ENCODE results near the gene AMD1. TPM values are rescaled to one million over a fixed set of nuclear protein-coding genes. Genes with fewer than 3 reads are reported as not detected.

Gene AMD1
- total RNA-seq, 1 experiment from 2014 or later, result 77.8 TPM

- H3K4me1 Mint-ChIP-seq (ENCODE audit: insufficient read depth, unreplicated experiment), result peaks cover 46% of the 10 kb centered on the region
- intact Hi-C loops (cut with micrococcal nuclease), result no loop called here
- CTCF ChIA-PET, result interaction anchor here (0.6 to 2.9 kb wide), 7 partner anchors 28 to 363 kb away, joined by 3 to 17 read pairs (median 3); no protein-coding TSS in a partner anchor
Measured at GRCh38 chr6:110881546-110882273, 7.1 kb downstream of the AMD1 start.

GRCh38 chr6:110882274-110882619, 7.7 kb downstream of the AMD1 start:
- Mint-ChIP-seq H3K36me3 (ENCODE audit: insufficient read depth, unreplicated experiment) (peaks cover 13% of the 10 kb centered on the region), H3K27me3 (ENCODE audit: insufficient read depth, unreplicated experiment) (no peaks in the 10 kb centered on the region), H3K27ac (ENCODE audit: low read depth, unreplicated experiment) (no peak overlapping the region), H3K4me1 (ENCODE audit: insufficient read depth, unreplicated experiment) (peaks cover 46% of the 10 kb centered on the region), H3K4me3 (ENCODE audit: unreplicated experiment) (no peak overlapping the region), H3K9me3 (ENCODE audit: unreplicated experiment) (no peaks in the 10 kb centered on the region)
- no peak for TF ChIP-seq CTCF (IDR thresholded peaks at IDR 0.05; ENCODE audit: unreplicated experiment)
- CTCF ChIA-PET, result interaction anchor here (0.7 to 2.9 kb wide), 6 partner anchors 29 to 363 kb away, joined by 3 to 17 read pairs (median 4); no protein-coding TSS in a partner anchor
- BruUV-seq (replicated peaks), result no TSS peak
- no peak for DNase-seq (ENCODE audit: unreplicated experiment)
- intact Hi-C loops (cut with micrococcal nuclease), result no loop called here
- POLR2A ChIA-PET, result interaction anchor here (0.6 to 2.3 kb wide), 9 partner anchors 11 to 1397 kb away, joined by 3 to 19 read pairs (median 3); partner anchors contain the start of genes CDK19 and GTF3C6

More at GRCh38 chr6:110881546-110882273, 7.1 kb downstream of the AMD1 start:
- TF ChIP-seq CTCF (IDR thresholded peaks at IDR 0.05; ENCODE audit: unreplicated experiment), result no peak
- Mint-ChIP-seq H3K9me3 (ENCODE audit: unreplicated experiment) (no peaks in the 10 kb centered on the region), H3K27me3 (ENCODE audit: insufficient read depth, unreplicated experiment) (no peaks in the 10 kb centered on the region), H3K36me3 (ENCODE audit: insufficient read depth, unreplicated experiment) (peaks cover 13% of the 10 kb centered on the region), H3K27ac (ENCODE audit: low read depth, unreplicated experiment) (no peak overlapping the region), H3K4me3 (ENCODE audit: unreplicated experiment) (no peak overlapping the region)
- no peak for DNase-seq (ENCODE audit: unreplicated experiment)
- BruUV-seq (replicated peaks), result no TSS peak
- POLR2A ChIA-PET, result interaction anchor here (0.6 to 2.3 kb wide), 8 partner anchors 11 to 339 kb away, joined by 3 to 19 read pairs (median 3); partner anchors contain the start of genes CDK19 and GTF3C6

- no peak overlapping the region for H3K4me3 Mint-ChIP-seq (ENCODE audit: unreplicated experiment)
- BruUV-seq (replicated peaks), result no TSS peak
- intact Hi-C loops (cut with micrococcal nuclease), result no loop called here
- H3K27ac Mint-ChIP-seq (ENCODE audit: low read depth, unreplicated experiment), result no peak overlapping the region
- ChIA-PET POLR2A (interaction anchor here (0.7 to 2.3 kb wide), 8 partner anchors 8 to 1398 kb away, joined by 3 to 19 read pairs (median 3); partner anchors contain the start of genes AMD1, CDK19 and GTF3C6), CTCF (interaction anchor here (0.5 to 2.9 kb wide), 6 partner anchors 175 to 1447 kb away, joined by 3 to 17 read pairs (median 3); no protein-coding TSS in a partner anchor)
- no peak for DNase-seq (ENCODE audit: unreplicated experiment)
- H3K9me3 Mint-ChIP-seq (ENCODE audit: unreplicated experiment), result no peaks in the 10 kb centered on the region
- H3K4me1 Mint-ChIP-seq (ENCODE audit: insufficient read depth, unreplicated experiment), result peaks cover 44% of the 10 kb centered on the region
- no peaks in the 10 kb centered on the region for H3K27me3 Mint-ChIP-seq (ENCODE audit: insufficient read depth, unreplicated experiment)
- no peak for TF ChIP-seq CTCF (IDR thresholded peaks at IDR 0.05; ENCODE audit: unreplicated experiment)
- H3K36me3 Mint-ChIP-seq (ENCODE audit: insufficient read depth, unreplicated experiment), result peaks cover 13% of the 10 kb centered on the region
Measured at GRCh38 chr6:110882824-110883554, 8.4 kb downstream of the AMD1 start.

GRCh38 chr6:110884321-110884720, 9.7 kb downstream of the AMD1 start:
- no TSS peak for BruUV-seq (replicated peaks)
- CTCF ChIA-PET, result interaction anchor here (1.4 kb wide), 1 partner anchor 65 kb away, joined by 3 read pairs; no protein-coding TSS in a partner anchor
- TF ChIP-seq CTCF (IDR thresholded peaks at IDR 0.05; ENCODE audit: unreplicated experiment), result no peak
- POLR2A ChIA-PET, result interaction anchor here (0.8 to 4.6 kb wide), 3 partner anchors 8 to 201 kb away, joined by 4 to 26 read pairs (median 5); partner anchors contain the start of gene AMD1
- H3K4me1 Mint-ChIP-seq (ENCODE audit: insufficient read depth, unreplicated experiment), result peaks cover 36% of the 10 kb centered on the region
- H3K36me3 Mint-ChIP-seq (ENCODE audit: insufficient read depth, unreplicated experiment), result peaks cover 17% of the 10 kb centered on the region
- peak overlapping the region; percentile 46 for H3K27ac Mint-ChIP-seq (ENCODE audit: low read depth, unreplicated experiment)
- no peaks in the 10 kb centered on the region for H3K9me3 Mint-ChIP-seq (ENCODE audit: unreplicated experiment)
- H3K4me3 Mint-ChIP-seq (ENCODE audit: unreplicated experiment), result no peak overlapping the region
- no peak for DNase-seq (ENCODE audit: unreplicated experiment)
- no peaks in the 10 kb centered on the region for H3K27me3 Mint-ChIP-seq (ENCODE audit: insufficient read depth, unreplicated experiment)
- intact Hi-C loops (cut with micrococcal nuclease), result no loop called here
